ENCODE measurements around the gene ATPAF1. TPM values are rescaled to one million over a fixed set of nuclear protein-coding genes. Genes with fewer than 3 reads are reported as not detected.

The ATPAF1 gene
- total and polyA plus RNA-seq, 5 donors, result 144 to 218 (median 177) TPM

DNA sequence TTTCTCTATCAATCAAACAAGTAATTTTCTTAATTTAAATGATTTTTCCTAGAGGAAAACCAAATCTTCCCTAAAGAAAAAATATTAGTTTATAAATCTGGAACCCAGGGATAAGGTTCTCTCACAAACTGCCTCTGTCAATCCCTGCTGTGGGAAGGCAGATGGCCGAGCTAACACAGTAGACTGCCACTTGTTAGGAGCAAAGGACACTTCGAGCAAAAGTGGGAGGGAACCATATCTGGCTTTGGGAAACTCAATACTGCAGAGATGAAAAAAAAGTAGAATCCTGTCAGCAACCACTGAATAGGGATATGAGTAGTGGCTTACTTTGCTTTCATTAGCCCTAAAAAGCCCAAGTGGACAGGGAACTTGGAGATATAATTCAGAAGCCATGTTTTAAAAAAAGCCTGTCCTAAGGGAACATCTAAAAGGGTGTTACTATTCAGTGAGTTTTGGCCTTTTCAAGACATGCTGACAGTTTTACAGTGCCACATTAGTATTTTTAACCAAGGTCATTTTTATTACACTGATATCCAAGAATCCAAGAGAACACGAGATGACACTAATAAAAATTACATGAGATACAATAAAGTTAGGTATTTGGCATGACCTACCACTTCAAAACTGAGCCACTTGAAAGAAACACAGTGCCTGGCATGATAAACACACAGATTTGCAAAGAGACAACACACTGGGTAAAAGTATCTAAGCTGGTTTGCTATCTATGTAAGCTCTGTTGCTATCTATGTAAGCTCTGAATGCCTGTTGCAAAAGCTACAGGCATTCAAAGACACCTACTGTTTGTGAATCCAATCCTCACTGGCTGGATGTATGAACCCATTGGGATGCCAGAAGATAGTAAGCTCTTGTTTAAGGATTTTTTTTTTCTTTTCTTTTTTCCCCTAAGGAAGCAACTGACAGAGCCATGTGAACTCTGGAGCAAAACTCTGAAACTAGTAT lies 24.9 kb upstream of the ATPAF1 start:
- Histone ChIP-seq H3K27me3 (ENCODE audit: control insufficient read depth, insufficient read depth) (no peaks in the 10 kb centered on the region), H3K4me3 (ENCODE audit: low read length) (no peak overlapping the region), H3K27ac (ENCODE audit: low read length) (peak overlapping the region; percentile 72), H3K9me3 (ENCODE audit: control insufficient read depth, low read length) (no peaks in the 10 kb centered on the region), H3K4me1 (ENCODE audit: control insufficient read depth, insufficient read depth, low read length) (peaks cover 4% of the 10 kb centered on the region)
- DNase-seq (no peak), ATAC-seq (peak; percentile 48 to 63)
- 48% methylated on average over 3 of the region's 3 CpGs for WGBS
- intact Hi-C loops (cut with DNase I), result no loop called here

DNA sequence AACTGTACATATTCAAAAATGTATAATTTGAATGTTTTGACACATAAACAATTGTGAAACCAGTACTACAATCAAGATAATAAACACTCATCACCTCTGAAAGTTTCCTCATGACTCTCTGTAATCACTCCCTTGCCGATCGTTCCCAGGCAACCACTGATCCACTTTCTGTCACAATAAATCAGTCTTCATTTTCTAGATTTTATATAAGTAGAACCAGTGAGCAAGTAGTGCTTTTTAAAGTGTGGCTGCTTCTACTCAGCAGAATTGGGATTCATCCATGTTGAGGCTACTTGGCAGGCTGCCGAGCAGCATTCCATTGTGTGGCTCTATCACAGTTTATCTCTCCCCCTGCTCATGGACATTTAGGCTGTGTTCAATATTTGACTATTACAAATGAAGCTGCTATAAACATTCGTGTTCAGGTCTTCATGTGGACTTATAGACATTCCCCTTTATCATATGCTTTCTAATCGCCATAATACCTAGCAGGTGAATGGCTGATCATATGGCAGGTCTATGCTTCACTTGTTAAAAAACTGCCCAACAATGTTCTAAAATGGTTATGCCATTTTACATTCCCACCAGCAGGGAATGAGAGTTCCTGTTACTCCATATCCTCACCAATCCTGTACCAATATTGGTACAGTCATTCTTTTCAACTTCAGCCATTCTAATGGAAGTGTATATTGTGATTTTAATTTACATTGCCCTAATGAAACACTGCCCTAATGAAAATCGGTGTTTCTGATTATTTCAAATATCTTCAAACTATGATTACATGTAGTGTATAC lies 24.0 kb upstream of the ATPAF1 start:
- peak; percentile 28 to 44 for ATAC-seq

DNA sequence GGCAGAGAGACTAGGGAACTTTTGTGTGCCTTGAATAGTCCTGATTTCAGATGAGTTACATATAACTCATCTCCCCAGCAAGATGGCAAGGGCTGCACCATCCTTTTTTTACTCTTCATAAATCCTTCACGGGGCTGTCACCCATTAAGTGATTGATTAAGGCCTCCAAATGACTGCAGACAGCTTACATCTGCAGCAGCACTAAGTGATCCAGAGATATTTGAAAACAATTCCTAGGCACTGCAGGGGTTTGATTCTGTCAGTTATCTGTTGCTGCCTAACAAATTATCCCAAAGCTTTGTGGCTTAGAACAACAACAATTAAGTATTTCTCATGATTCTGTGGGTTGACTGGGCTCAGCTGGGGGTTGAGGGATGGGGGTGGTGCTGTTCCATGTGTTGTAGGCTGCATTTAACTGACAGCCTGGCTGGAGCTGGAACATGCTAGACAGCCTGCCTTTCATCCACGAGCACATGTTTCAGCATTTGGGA lies 22.8 kb upstream of the ATPAF1 start:
- H3K4me3 ChIP-seq (ENCODE audit: low read length), result no peak overlapping the region
- WGBS, result 84% methylated on average over 2 of the region's 2 CpGs
- no peak for ATAC-seq
- DNase-seq, result no peak
- no peaks in the 10 kb centered on the region for H3K9me3 ChIP-seq (ENCODE audit: control insufficient read depth, low read length)
- peaks cover 6% of the 10 kb centered on the region for H3K4me1 ChIP-seq (ENCODE audit: control insufficient read depth, insufficient read depth, low read length)
- no peaks in the 10 kb centered on the region for H3K27me3 ChIP-seq (ENCODE audit: control insufficient read depth, insufficient read depth)
- intact Hi-C loops (cut with DNase I), result no loop called here
- H3K27ac ChIP-seq (ENCODE audit: low read length), result no peak overlapping the region

More for the DNA sequence above, 24.0 kb upstream of the ATPAF1 start:
- 55% methylated on average over 6 of the region's 6 CpGs for WGBS
- Histone ChIP-seq H3K9me3 (ENCODE audit: control insufficient read depth, low read length) (no peaks in the 10 kb centered on the region), H3K4me1 (ENCODE audit: control insufficient read depth, insufficient read depth, low read length) (peaks cover 6% of the 10 kb centered on the region), H3K27me3 (ENCODE audit: control insufficient read depth, insufficient read depth) (no peaks in the 10 kb centered on the region), H3K27ac (ENCODE audit: low read length) (no peak overlapping the region), H3K4me3 (ENCODE audit: low read length) (no peak overlapping the region)
- DNase-seq, result peak; percentile 30 to 80 (median 60)
- intact Hi-C loops (cut with DNase I), result no loop called here

DNA sequence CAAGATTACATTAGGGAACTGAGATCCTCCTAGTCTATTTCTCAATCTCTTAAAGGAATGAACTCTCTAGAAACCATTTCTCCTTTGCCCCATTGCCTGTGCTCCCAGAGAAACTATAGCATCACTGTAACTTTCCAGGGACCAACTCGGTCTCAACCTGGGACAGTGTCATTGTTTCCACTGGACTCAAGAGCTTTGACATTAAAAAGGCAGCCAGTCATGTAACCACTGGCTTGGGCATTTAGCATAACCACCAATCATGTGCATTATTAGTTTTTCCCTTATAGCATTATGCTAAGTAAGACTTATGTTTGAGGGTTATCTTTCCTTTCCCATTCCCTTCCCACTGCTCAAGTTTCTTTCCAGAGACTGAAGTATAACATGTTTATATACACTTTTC lies 21.7 kb upstream of the ATPAF1 start:
- H3K4me1 ChIP-seq (ENCODE audit: control insufficient read depth, insufficient read depth, low read length), result peaks cover 6% of the 10 kb centered on the region
- no peak for ATAC-seq
- no peak for DNase-seq

DNA sequence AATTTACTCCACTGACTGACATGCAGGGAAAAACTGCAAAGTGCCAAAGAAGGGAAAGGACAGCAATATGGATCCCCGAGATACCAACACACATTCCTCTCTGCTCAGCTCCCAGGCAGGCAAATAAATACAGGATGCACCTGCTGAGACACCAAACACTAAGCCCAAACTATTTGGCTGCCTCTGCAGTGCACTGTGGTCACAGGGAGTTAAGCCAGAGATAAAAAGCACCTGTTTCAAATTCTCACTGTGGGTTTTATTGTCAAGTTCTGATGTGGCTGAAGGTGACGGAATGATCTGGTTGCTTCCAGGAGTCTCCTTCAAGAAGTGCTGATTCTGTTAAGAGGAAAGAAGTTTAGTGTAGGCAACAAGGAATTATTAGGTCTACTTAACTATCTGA lies 21.2 kb upstream of the ATPAF1 start:
- Histone ChIP-seq H3K4me3 (ENCODE audit: low read length) (no peak overlapping the region), H3K27me3 (ENCODE audit: control insufficient read depth, insufficient read depth) (no peaks in the 10 kb centered on the region), H3K9me3 (ENCODE audit: control insufficient read depth, low read length) (no peaks in the 10 kb centered on the region), H3K4me1 (ENCODE audit: control insufficient read depth, insufficient read depth, low read length) (peaks cover 6% of the 10 kb centered on the region), H3K27ac (ENCODE audit: low read length) (no peak overlapping the region)
- ATAC-seq (no peak), DNase-seq (no peak)
- intact Hi-C loops (cut with DNase I), result no loop called here
- WGBS, result 71% methylated on average over 2 of the region's 2 CpGs

More for the DNA sequence above, 21.7 kb upstream of the ATPAF1 start:
- intact Hi-C loops (cut with DNase I), result no loop called here
- no peak overlapping the region for H3K27ac ChIP-seq (ENCODE audit: low read length)
- no peaks in the 10 kb centered on the region for H3K27me3 ChIP-seq (ENCODE audit: control insufficient read depth, insufficient read depth)
- no peaks in the 10 kb centered on the region for H3K9me3 ChIP-seq (ENCODE audit: control insufficient read depth, low read length)
- 88% methylated on average over 1 of the region's 1 CpG for WGBS
- H3K4me3 ChIP-seq (ENCODE audit: low read length), result no peak overlapping the region

DNA sequence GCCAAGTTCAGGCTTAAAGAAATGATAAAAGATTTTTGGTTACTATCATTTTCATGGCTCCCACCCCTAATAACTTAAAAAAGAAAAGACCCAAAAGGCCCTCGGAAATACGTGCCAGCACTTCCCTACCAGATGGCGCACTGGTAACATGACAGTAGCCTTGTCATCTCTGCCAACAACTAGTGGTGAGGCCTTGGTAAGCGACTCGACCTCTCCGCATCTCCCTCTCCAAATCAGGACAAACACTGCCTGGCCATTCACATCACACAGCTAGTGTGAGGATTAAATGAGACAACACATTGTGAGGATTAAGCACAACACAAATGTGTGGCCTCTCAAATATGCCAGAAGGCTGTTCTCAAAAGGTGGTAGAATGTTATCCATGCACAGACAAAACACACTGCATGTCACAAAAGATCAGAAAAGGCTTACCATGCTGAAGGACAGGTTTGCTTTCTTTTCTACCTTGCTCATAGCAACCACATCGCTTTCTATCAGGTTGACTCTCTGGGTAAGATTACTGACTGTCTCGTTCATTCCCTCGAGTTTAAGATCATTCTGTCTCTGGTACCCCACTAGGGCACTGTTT lies 19.9 kb upstream of the ATPAF1 start:
- no peak for ATAC-seq
- WGBS, result 83% methylated on average over 9 of the region's 9 CpGs
- Histone ChIP-seq H3K4me3 (ENCODE audit: low read length) (no peak overlapping the region), H3K9me3 (ENCODE audit: control insufficient read depth, low read length) (no peaks in the 10 kb centered on the region), H3K27ac (ENCODE audit: low read length) (no peak overlapping the region), H3K4me1 (ENCODE audit: control insufficient read depth, insufficient read depth, low read length) (peaks cover 6% of the 10 kb centered on the region), H3K27me3 (ENCODE audit: control insufficient read depth, insufficient read depth) (no peaks in the 10 kb centered on the region)
- DNase-seq, result no peak
- intact Hi-C loops (cut with DNase I), result no loop called here

DNA sequence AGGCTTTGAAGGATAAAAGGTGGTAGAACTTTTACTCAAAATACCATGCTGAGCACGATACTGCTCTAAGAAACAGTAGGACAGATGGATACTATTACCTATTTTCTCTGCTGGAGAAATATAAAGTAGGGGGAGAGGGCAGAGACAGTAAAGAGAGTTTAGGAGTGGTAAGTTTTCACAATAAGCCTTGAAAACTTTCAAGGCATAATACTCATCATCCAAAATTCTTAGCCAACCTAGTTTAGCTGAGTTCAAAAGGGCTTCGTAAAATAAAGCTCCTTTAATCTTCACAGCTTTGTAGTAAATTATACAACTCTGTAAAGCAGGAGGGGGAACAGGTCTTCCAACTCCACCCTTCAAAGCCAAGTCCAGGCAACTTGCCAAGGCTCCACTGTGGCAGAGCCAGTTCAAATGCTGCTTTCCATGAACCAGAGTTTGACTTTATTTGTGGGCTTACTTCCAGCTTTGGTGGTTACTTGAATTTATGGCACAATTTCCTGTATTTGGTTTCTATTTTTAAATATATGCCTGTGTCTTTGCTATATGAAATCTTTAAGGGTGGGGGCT lies 19.0 kb upstream of the ATPAF1 start:
- WGBS, result 63% methylated on average over 2 of the region's 2 CpGs
- DNase-seq, result peak; percentile 82 to 90 (median 86)
- Histone ChIP-seq H3K4me3 (ENCODE audit: low read length) (no peak overlapping the region), H3K4me1 (ENCODE audit: control insufficient read depth, insufficient read depth, low read length) (peaks cover 5% of the 10 kb centered on the region), H3K27me3 (ENCODE audit: control insufficient read depth, insufficient read depth) (no peaks in the 10 kb centered on the region), H3K27ac (ENCODE audit: low read length) (no peak overlapping the region), H3K9me3 (ENCODE audit: control insufficient read depth, low read length) (no peaks in the 10 kb centered on the region)
- intact Hi-C loops (cut with DNase I), result no loop called here
- ATAC-seq, result peak; percentile 64 to 77

DNA sequence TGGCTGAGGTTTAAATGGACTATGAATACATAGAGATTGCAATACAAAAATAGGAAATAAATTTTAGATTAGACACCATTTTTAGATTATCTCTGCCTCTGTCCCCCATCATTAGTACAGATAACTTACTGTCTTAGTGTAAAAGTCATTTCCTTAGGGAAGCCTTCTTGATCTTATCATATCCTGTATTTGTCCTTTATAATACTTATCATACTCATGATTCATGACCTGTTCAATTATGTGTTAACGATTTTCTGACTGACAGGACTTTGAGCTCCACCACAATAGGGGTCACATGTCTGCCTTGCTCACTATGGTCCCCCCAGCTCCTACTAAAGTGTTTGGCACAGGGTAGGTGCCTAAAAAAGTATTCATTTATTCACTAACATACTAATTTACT lies 18.1 kb upstream of the ATPAF1 start:
- ATAC-seq, result peak in 1 of 2 donors; percentile 34
- 41% methylated on average over 1 of the region's 1 CpG for WGBS

DNA sequence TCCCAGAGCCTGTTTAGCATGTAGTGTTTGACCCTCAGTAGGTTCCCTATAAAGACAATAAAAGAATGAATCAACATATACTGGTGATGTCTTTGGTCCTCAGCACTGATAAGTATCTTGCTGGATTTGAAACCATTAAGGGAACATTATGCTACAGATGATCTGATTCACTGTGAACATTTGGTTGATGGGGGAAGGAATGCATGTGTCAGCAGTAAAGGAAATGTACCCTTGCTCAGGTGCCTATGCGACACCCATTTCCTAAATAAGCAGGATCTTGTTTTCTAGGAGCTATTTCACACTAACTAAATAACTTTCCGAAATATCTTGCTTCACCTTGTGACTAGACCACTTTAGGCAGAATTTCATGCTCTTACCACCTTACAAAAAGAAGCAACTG lies 16.5 kb upstream of the ATPAF1 start:
- DNase-seq (no peak), ATAC-seq (no peak)
- H3K4me1 ChIP-seq (ENCODE audit: control insufficient read depth, insufficient read depth, low read length), result peaks cover 2% of the 10 kb centered on the region
- 98% methylated on average over 2 of the region's 2 CpGs for WGBS
- no peak overlapping the region for H3K27ac ChIP-seq (ENCODE audit: low read length)
- H3K4me3 ChIP-seq (ENCODE audit: low read length), result no peak overlapping the region
- H3K9me3 ChIP-seq (ENCODE audit: control insufficient read depth, low read length), result no peaks in the 10 kb centered on the region
- H3K27me3 ChIP-seq (ENCODE audit: control insufficient read depth, insufficient read depth), result no peaks in the 10 kb centered on the region
- intact Hi-C loops (cut with DNase I), result no loop called here

More for the DNA sequence above, 18.1 kb upstream of the ATPAF1 start:
- H3K27me3 ChIP-seq (ENCODE audit: control insufficient read depth, insufficient read depth), result no peaks in the 10 kb centered on the region
- H3K4me3 ChIP-seq (ENCODE audit: low read length), result no peak overlapping the region
- no peak for DNase-seq
- H3K9me3 ChIP-seq (ENCODE audit: control insufficient read depth, low read length), result no peaks in the 10 kb centered on the region
- intact Hi-C loops (cut with DNase I), result no loop called here
- H3K4me1 ChIP-seq (ENCODE audit: control insufficient read depth, insufficient read depth, low read length), result peaks cover 4% of the 10 kb centered on the region
- no peak overlapping the region for H3K27ac ChIP-seq (ENCODE audit: low read length)

DNA sequence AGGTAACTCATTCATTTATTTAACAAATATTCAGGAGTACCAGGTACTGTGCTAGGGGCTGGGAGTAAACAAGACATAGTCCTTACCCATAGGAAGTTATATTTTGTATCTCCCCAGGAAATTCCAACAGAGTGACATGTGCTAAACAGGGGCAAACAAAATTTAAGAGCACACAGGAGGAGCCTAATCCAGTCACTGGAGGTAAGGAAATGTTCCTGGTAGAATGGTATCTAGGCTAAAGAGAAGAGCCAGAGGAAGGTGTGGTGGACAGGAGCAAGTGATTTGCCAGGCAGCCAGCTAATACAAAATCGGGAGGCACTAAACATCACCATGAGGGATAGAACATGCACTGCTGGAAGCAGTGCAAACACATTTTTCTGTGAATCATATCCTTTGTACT lies 13.9 kb upstream of the ATPAF1 start:
- intact Hi-C loops (cut with DNase I), result no loop called here
- no peak for DNase-seq

More for the DNA sequence above, 13.9 kb upstream of the ATPAF1 start:
- no peaks in the 10 kb centered on the region for H3K9me3 ChIP-seq (ENCODE audit: control insufficient read depth, low read length)
- H3K4me1 ChIP-seq (ENCODE audit: control insufficient read depth, insufficient read depth, low read length), result no peaks in the 10 kb centered on the region
- 64% methylated on average over 1 of the region's 1 CpG for WGBS
- no peak for ATAC-seq
- H3K27me3 ChIP-seq (ENCODE audit: control insufficient read depth, insufficient read depth), result no peaks in the 10 kb centered on the region
- no peak overlapping the region for H3K4me3 ChIP-seq (ENCODE audit: low read length)
- no peak overlapping the region for H3K27ac ChIP-seq (ENCODE audit: low read length)

Data from right cardiac atrium (tissue), 5 donors.